Measurements from ENCODE around the gene SLC39A9.
A peak's percentile ranks its signal among the peaks of the same experiment; 100 is the strongest.

Gene SLC39A9

DNA sequence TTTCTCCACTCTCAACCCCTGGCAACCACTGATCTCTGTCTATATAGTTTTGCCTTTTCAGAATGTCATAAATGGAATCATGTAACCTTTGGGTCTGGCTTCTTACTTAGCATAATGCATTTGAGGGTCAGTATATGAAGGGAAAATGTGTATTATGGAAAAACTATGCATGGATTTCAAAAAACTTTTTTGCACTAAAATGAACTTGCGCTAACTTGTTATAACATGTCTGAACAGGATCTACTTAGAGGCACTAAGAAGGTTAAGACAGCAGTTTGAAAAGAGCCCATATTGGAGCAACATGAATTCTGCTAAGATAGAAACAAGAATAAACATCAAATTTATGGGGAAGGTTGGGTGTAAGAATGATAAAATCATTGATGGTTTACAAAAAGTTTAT is 29.1 kb downstream of the SLC39A9 start:
- no peak for DNase-seq (ENCODE audit: low spot score)

DNA sequence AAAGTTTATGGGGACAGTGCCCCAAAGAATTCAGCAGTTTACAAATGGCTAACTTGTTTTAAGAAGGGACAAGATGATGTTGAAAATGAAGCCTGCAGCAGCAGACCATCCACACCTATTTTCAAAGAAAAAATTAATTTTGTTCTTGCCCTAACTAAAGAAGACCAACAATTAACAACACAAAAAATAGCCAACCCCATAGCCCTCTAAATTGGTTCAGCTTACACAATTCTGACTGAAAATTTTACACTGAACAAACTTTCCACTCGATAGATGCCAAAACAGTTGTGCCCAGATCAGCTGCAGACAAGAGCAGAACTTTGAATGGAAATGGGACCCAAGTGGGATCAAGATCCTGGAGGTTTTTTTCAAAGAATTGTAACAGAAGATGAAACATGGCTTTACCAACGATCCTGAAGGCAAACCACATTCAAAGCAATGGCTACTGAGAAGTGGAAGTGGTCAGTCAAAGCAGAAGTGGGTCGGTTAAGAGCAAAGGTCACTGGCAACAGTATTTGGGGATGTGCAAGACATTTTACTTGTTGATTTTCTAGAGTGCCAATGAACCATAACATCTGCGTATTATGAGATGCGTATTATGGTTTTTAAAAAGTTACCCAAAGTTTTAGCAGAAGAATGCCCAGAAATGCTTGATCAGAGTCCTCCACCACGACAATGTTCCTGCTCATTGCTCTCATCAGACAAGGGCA is 30.0 kb downstream of the SLC39A9 start:
- no peak for DNase-seq (ENCODE audit: low spot score)

DNA sequence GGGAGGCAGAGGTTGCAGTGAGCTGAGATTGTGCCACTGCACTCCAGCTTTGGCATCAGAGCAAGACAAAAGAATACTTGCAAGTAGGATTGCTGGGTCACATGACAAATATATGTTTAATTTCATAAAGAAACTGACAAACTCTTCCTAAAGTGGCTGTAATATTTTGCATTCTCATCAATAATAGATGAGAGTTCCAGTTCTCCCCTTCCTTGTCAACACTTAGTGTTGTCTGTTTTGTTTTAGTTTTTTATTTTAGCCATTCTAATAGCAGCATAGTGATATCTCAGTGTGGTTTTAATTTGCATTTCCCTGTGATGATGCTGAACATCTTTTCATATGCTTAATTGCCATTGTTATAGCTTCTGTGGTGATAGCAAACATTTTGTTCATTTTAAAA is 31.2 kb downstream of the SLC39A9 start:
- no peak for DNase-seq (ENCODE audit: low spot score)

DNA sequence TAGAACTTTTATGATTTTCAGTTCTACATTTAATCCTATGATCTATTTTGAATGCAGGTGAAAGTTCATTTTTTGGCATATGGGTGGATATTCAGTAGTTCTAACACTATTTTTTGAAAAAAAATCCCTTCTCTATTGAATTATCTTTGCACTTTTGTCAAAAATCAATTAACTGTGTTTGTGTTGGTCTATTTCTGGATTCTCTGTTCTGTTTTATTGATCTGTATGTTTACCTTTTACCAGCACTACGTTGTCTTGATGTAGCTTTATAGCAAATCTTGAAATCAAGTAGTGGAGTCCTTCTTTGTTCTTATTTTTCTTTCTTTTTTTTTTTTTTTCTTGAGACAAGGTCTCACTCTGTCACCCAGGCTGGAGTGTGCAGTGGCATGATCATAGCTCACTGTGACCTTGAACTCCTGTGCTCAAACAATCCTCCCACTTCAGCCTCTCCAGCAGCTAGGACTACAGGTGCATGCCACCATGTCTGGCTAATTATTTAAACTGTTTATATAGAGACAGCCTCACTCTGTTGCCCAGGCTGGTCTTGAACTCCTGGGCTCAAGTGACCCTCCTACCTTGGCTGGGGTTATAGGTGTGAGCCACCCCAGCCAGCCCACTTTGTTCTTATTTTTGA is 31.9 kb downstream of the SLC39A9 start:
- no peak for DNase-seq (ENCODE audit: low spot score)

DNA sequence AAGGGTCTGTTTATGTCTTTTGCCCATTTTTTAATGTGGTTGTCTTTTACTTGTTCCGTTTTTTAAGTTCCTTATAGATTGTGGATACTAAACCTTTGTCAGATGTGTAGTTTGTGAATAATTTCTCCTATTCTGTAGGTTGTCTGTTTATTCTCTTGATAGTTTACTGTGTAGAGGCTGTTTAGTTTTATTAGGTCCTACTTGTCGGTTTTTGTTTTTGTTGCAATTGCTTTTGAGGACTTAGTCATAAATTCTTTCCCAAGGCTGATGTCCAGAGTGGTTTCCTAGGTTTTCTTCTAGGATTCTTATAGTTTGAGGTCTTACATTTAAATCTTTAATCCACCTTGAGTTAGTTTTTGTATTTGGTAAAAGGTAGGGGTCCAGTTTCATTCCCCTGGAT is 33.9 kb downstream of the SLC39A9 start:
- DNase-seq (ENCODE audit: low spot score), result no peak

DNA sequence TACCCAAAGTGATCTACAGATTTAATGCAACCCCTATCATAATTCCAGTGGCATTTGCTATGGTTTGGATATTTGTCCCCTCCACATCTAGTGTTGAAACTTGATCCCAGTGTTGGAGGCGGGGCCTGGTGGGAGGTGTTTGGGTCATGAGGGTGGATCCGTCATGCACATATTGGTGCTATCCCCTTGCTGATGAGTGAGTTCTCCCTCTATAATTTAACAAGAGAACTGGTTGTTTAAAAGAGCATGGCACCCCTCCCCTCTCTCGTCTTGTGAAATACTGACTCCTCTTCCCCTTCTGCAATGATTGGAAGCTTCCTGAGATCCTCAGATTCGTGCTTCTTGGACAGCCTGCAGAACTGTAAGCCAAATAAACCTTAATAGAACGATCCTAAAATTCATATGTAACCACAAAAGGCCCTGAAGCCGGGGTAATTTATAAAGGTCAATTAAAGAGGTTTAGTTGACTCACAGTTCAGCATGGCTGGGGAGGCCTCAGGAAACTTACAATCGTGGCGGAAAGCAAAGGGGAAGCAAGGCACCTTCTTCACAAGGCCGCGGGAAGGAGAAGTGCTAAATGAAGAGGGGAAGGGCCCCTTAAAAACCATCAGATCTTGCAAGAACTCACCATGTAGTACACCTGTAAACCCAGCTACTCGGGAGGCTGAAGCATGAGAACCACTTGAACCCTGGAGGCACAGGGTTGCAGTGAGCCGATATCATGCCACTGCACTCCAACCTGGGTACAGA is 41.2 kb downstream of the SLC39A9 start:
- DNase-seq (ENCODE audit: low spot score), result no peak

DNA sequence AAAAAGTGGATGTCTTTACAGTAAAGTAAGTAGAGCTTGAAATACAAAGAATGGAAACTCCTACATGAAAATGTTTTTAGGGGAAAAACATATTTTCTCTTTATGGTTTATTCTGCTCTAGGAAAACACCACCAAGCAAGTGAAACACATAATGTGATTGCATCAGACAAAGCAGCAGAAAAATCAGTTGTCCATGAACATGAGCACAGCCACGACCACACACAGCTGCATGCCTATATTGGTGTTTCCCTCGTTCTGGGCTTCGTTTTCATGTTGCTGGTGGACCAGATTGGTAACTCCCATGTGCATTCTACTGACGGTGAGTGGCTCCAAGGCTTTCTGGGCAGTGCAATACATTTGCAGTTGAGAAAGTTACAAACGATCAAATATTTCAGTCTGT is 43.5 kb downstream of the SLC39A9 start:
- peak; percentile 89 for DNase-seq (ENCODE audit: low spot score)

DNA sequence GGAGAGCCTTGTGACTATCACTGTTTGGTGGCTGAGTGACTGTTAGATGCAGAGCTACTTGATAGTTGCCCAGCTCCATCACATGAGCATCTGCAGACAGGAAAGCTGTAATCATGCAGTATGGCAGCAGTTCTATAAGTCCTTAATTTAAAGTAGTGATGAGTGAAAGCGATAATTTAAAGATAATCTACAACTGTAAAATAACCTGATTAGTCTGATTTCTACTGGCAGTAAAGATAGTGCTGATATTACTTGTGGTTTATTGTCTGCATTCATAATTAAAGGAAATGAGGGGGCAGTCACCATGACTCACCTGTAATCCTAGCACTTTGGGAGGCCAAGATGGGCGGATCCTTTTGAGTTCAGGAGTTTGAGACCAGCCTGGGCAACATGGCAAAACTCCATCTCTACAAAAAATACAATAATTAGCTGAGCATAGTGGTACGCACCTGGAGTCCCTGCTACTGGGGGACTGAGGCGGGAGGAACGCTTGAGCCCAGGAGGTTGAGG is 44.9 kb downstream of the SLC39A9 start:
- DNase-seq (ENCODE audit: low spot score), result no peak

DNA sequence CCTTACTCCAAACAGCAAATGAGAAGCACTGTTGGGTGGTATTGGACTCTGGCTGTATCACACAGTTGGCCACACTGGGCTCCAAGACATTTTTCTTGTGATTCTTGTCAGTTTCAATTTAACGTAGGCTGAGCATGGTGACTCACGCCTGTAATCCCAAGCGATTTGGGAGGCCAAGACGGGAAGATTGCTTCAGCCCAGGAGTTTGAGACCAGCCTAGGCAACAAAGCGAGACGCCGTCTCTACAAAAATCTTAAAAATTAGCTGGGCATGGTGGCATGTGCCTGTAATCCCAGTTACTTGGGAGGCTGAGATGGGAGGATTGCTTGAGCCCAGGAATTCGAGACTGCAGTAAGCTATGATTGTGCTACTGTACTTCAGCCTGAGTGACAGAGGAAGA is 50.7 kb downstream of the SLC39A9 start:
- no peak for DNase-seq (ENCODE audit: low spot score)

DNA sequence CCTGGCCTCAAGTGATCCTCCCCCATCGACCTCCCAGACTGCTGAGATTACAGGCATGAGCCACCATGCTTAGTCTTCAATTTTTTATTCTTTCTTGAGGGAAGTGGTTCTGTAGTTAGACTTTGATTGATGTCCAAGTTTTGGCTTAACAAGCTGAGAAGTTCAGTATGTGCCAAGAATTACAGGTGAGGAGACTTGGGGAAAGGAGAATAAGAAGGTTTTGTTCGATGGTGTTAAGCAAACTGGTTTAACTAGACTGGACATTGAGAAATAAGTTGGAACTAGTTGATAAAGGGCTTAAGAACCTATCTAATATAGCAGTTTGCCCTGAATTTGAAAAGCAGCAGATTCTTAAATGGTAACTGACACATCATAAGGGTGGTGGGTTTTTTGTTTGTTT is 53.4 kb downstream of the SLC39A9 start:
- no peak for DNase-seq (ENCODE audit: low spot score)

DNA sequence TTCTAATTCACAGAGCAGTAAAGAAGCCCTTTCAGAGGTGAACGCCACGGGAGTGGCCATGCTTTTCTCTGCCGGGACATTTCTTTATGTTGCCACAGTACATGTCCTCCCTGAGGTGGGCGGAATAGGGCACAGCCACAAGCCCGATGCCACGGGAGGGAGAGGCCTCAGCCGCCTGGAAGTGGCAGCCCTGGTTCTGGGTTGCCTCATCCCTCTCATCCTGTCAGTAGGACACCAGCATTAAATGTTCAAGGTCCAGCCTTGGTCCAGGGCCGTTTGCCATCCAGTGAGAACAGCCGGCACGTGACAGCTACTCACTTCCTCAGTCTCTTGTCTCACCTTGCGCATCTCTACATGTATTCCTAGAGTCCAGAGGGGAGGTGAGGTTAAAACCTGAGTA is 59.9 kb downstream of the SLC39A9 start:
- no peak for DNase-seq (ENCODE audit: low spot score)

DNA sequence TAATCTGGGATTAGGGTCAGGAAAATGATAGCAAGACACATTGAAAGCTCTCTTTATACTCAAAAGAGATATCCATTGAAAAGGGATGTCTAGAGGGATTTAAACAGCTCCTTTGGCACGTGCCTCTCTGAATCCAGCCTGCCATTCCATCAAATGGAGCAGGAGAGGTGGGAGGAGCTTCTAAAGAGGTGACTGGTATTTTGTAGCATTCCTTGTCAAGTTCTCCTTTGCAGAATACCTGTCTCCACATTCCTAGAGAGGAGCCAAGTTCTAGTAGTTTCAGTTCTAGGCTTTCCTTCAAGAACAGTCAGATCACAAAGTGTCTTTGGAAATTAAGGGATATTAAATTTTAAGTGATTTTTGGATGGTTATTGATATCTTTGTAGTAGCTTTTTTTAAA is 60.6 kb downstream of the SLC39A9 start:
- no peak for DNase-seq (ENCODE audit: low spot score)

DNA sequence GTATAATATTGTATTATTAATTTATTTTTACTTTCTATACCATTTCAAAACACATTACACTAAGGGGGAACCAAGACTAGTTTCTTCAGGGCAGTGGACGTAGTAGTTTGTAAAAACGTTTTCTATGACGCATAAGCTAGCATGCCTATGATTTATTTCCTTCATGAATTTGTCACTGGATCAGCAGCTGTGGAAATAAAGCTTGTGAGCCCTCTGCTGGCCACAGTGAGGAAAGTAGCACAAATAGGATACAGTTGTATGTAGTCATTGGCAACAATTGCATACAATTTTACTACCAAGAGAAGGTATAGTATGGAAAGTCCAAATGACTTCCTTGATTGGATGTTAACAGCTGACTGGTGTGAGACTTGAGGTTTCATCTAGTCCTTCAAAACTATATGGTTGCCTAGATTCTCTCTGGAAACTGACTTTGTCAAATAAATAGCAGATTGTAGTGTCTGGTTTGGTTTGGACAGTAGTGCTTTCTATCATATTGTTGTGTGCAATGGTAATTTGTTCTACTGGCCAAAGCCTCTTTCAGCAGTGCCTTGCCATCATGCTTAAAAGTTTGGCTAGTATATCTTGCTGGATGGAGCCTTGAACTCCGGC is 61.7 kb downstream of the SLC39A9 start:
- peak; percentile 83 for DNase-seq (ENCODE audit: low spot score)

DNA sequence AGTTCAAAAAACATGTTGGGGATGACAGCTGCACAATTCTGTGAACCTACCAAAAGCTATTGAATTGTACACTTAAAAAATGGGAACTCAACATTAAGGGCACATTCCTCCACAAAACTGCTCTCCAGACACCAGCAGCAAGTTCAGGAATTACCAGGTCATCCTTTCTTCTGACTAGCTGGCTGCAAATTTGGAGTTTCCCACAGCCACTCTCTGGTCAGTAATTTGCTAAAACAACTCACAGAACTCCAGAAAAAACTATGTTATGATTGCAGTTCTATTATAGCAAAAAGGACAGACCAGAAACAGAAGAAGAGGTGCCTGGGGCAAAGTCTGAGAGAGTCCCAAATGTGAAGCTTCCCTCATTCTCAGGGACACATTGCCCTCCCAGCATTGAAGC is 65.9 kb downstream of the SLC39A9 start:
- DNase-seq (ENCODE audit: low spot score), result no peak

DNA sequence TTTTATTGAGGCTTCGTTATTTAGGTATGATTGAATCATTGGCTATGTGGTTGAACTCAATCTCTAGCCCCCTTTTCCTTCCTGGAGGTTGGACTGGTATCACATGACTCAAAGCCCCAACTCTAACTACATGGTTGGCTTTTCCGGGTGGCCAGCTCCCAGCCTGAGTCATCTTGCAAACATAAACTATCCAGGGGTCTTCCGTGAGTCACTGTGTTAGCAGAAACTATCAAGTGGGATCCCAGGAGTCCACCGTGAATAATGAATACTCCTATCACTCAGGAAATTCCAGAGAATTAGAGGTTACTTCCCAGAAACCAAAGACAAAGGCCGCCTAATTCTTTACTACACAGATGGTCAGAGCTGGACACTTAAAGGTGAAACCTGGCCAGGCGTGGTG is 66.3 kb downstream of the SLC39A9 start:
- no peak for DNase-seq (ENCODE audit: low spot score)

DNA sequence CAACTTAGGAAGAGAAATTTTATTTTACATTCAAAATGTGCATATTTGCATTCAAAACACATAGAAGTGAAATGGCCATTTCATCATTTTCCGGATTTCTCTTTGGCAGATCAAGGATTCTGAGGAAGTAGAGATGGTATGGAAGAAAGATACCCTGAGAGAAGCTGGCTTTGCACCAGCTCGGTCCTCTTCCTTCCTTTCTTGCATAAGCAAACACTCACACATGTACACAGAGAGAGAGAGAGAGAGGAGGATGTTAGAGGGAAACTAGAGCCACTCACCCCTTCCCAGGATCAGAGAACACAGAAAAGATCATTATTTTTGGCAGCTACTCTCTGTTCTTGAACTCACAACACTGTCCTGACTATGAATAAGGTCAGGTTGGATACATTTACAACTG is 70.5 kb downstream of the SLC39A9 start:
- no peak for DNase-seq (ENCODE audit: low spot score)

DNA sequence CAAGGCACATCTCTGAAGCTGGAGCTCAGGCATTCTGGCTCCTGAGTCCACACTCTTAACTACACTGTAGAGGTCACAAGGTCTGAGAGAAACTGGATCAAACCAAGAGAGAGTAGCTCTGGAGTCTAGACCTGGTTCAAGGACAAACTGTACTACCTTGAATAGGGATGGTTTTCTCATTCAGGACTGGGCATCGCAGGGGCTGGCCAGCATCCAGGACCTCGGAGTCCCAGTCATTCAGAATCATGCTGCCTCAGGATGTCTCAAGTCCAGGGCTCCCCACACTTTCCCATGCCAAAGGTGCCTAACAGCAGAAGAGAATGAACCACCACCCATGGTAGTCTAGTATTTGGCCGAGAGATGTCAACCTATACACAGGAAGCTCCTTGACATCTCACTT is 72.9 kb downstream of the SLC39A9 start:
- DNase-seq (ENCODE audit: low spot score), result no peak

DNA sequence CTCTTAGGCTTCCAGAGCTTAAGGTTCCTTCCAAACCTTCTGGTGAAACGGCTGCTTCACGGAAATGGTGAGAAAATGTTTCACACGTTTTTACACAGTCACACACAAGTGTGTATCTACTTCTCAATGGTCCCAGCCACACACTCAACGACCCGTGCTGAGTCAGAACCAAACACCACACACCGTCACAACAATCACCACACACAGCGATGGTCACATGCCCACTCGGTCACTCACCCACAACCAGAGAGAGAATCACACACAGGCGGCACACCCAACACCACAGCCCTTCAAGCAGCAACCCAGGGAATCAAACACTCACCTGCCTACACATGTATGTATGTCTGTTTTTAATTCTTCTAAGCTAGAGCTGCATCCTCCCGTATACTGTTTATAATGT is 73.4 kb downstream of the SLC39A9 start:
- no peak for DNase-seq (ENCODE audit: low spot score)

DNA sequence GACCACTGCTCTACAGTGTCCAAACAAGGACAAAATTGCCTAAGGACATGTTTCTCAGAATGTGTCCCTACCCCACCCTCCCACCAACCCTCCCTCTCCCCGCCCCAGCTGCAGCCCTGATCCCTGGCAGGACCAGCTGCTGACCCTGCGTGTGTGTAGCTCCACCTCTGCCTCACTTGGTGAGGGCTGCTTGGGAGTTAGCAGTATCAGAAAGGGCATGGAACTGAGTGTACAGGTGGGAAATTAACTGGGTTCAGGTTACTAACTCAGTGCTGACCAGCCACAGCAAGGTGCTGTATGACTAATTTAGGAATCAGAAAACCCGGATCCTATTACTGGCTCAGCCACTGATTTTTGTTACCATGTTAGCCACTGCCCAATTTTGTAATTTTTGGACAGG is 74.8 kb downstream of the SLC39A9 start:
- DNase-seq (ENCODE audit: low spot score), result no peak

DNA sequence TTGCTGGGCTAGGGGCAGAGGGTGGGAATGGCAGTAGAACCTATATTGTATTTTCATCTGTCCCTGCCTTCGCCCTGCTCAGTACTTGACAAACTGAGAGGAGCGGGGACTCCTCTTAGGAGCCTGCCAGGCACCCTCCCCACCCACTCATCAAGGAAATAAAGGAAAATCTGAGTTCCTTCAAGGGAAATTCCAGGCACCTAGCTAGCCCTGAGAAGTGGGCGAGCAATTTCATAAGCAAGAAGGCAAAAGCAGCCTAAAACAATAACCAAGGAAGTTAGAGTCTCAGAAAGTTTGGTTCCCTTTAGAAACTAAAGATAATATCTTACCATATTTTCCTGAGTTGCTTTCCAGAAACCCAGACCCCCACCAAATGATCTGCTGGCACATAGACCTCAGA is 75.5 kb downstream of the SLC39A9 start:
- no peak for DNase-seq (ENCODE audit: low spot score)

DNA sequence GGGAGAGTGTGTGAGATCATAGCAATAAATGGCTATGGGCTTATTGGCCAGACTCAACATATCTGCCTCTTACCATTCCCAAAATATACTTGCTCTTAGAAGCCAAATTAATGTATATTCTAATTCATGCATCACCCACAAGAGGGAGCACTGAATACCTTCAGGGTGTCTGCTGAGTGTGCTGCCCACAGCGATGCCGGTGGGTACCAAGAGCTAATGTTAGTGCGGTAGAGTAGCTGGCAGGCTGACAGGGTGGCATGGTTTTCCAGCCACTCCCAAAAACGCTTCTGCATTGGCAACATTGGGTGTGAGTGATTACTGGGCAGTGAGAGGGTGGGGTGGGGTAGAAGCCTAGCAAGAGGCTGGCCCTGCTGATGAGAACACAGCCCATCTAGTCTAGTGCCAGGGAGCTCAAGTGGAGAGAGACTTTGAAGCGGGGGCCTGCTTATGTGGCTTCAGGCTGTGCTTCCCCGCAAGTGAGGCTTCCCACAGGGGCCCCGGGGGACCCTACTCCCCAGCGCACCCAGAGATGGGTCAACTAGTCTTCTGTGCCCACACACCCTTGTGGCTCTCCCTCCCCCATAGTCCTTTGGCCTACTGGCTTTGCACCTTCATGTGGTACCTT is 76.8 kb downstream of the SLC39A9 start:
- peak; percentile 52 for DNase-seq (ENCODE audit: low spot score)

DNA sequence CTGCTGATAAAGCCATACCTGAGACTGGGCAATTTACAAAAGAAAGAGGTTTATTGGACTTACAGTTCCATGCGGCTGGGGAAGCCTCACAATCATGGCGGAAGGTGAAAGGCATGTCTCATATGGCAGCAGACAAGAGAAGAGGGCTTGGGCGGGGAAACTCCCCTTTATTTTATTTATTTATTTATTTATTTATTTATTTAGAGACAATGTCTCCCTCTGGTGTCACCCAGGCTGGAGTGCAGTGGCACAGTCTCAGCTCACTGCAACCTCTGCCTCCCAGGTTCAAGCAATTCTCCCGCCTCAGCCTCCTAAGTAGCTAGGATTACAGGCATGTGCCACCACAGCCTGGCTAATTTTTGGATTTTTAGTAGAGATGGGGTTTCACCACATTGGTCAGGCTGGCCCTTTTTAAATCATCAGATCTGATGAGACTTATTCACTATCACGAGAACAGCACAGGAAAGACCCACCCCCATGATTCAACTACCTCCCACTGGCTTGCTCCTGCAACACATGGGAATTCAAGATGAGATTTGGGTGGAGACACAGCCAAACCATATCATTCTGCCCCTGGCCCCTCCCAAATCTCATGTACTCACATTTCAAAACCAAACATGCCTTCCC is 78.4 kb downstream of the SLC39A9 start:
- DNase-seq (ENCODE audit: low spot score), result peak; percentile 29
